DND-41 (cell line): Measurements from ENCODE around the gene SHC2.

Experiments
- EZH2 ChIP-seq: IDR thresholded peaks from 3 replicates; pipeline ENCODE4 v1.6.1; 2012; ENCODE audit warnings: borderline replicate concordance, low read depth, mild to moderate bottlenecking, moderate library complexity, low read length, inconsistent platforms; ENCODE audit not compliant: severe bottlenecking
- TF ChIP-seq, protein P1 (sequence below): IDR thresholded peaks from 2 replicates; pipeline ENCODE4 v1.5.1; 2012; ENCODE audit warnings: borderline replicate concordance, low read length, moderate library complexity, mild to moderate bottlenecking; ENCODE audit not compliant: poor library complexity, severe bottlenecking; ENCODE audit errors: extremely low read depth

DNA sequence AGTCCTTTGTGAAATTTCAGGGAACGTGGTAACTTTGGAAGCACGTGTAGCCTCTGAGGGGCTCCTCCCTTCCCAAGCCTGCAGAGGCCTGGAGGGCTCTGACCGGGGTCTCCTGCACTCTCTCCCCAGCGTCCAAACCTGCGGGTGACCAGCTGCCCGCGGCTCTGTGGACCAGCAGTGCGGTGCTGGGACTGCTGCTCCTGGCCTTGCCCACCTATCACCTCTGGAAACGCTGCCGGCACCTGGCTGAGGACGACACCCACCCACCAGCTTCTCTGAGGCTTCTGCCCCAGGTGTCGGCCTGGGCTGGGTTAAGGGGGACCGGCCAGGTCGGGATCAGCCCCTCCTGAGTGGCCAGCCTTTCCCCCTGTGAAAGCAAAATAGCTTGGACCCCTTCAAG lies 43.8 kb upstream of the SHC2 start:
- TF ChIP-seq, protein P1, sequence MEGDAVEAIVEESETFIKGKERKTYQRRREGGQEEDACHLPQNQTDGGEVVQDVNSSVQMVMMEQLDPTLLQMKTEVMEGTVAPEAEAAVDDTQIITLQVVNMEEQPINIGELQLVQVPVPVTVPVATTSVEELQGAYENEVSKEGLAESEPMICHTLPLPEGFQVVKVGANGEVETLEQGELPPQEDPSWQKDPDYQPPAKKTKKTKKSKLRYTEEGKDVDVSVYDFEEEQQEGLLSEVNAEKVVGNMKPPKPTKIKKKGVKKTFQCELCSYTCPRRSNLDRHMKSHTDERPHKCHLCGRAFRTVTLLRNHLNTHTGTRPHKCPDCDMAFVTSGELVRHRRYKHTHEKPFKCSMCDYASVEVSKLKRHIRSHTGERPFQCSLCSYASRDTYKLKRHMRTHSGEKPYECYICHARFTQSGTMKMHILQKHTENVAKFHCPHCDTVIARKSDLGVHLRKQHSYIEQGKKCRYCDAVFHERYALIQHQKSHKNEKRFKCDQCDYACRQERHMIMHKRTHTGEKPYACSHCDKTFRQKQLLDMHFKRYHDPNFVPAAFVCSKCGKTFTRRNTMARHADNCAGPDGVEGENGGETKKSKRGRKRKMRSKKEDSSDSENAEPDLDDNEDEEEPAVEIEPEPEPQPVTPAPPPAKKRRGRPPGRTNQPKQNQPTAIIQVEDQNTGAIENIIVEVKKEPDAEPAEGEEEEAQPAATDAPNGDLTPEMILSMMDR = no peak
- no peak for TF ChIP-seq EZH2
